Activated naive CD8-positive, alpha-beta T cell (primary cell): Measurements from ENCODE around the gene EPHB3.

ENCODE experiments used
- H3K27ac Mint-ChIP-seq: one replicate; pipeline ENCODE4 v1.8.0; 2021; ENCODE audit warnings: mixed read lengths
- H3K27me3 Mint-ChIP-seq: one replicate; pipeline ENCODE4 v1.8.0; 2021; ENCODE audit warnings: mixed read lengths
- H3K36me3 Mint-ChIP-seq: one replicate; pipeline ENCODE4 v1.8.0; 2021; ENCODE audit warnings: mixed read lengths
- H3K4me1 Mint-ChIP-seq: one replicate; pipeline ENCODE4 v1.8.0; 2021; ENCODE audit warnings: low read depth, mixed read lengths
- H3K4me3 Mint-ChIP-seq: one replicate; pipeline ENCODE4 v1.8.0; 2021; ENCODE audit warnings: mild to moderate bottlenecking, mixed read lengths
- H3K9me3 Mint-ChIP-seq: one replicate; pipeline ENCODE4 v1.8.0; 2021; ENCODE audit warnings: low read depth, mixed read lengths

EPHB3 gene

GRCh38 chr3:184593220-184593927, 31.8 kb downstream of the EPHB3 start:
- Mint-ChIP-seq H3K4me3 (no peak overlapping the region), H3K36me3 (no peaks in the 10 kb centered on the region), H3K4me1 (no peaks in the 10 kb centered on the region), H3K27me3 (no peaks in the 10 kb centered on the region), H3K27ac (no peak overlapping the region), H3K9me3 (no peaks in the 10 kb centered on the region)

- Mint-ChIP-seq H3K36me3 (no peaks in the 10 kb centered on the region), H3K4me1 (no peaks in the 10 kb centered on the region), H3K27me3 (no peaks in the 10 kb centered on the region), H3K4me3 (no peak overlapping the region), H3K9me3 (no peaks in the 10 kb centered on the region), H3K27ac (no peak overlapping the region)
These were observed 32.3 kb downstream of the EPHB3 start for GRCh38 chr3:184593928-184594303.

GRCh38 chr3:184594371-184595001, 32.9 kb downstream of the EPHB3 start:
- no peaks in the 10 kb centered on the region for H3K27me3 Mint-ChIP-seq
- H3K36me3 Mint-ChIP-seq, result no peaks in the 10 kb centered on the region
- H3K9me3 Mint-ChIP-seq, result no peaks in the 10 kb centered on the region
- no peak overlapping the region for H3K27ac Mint-ChIP-seq
- H3K4me3 Mint-ChIP-seq, result no peak overlapping the region
- no peaks in the 10 kb centered on the region for H3K4me1 Mint-ChIP-seq

DNA sequence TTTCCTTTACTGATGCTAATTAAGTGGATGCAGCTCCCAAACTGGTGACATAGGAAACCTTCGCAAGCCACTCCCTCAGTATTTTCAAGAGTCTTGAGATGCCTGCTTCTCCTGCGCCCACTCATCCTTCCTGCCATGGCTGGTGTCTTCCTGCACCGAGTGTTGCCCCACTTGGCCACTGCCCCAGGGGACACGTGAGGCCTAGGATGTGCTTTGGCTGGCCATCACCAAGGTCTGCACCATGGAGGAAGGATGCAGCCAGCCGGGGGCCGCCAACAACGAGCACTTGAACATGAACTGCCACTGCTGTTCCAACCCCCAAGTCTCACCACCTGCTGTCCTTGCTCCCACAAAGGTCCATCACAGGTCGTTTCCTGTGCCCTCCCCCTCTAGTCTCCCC, 34.1 kb downstream of the EPHB3 start:
- Mint-ChIP-seq H3K27ac (no peak overlapping the region), H3K36me3 (no peaks in the 10 kb centered on the region), H3K27me3 (peaks cover under 1% of the 10 kb centered on the region), H3K9me3 (no peaks in the 10 kb centered on the region), H3K4me3 (no peak overlapping the region), H3K4me1 (no peaks in the 10 kb centered on the region)

DNA sequence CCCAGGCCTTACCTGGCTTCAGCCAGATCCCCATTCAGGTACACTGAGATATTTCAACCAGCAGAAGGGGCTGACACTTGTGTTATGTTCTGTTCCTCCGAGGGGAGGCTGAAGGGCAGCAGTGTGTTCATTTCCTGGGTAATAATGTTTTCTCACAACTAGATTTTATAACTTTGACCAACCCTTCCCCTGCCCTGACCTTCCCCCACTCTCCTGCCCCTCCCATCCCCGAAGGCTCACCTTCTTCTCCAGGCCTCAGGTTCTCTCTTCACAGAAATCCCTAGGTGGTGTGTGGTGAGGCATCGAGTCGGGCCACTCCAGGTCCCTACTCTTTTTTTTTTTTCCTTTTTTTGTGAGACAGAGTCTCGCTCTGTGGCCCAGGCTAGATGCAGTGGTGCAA, 34.6 kb downstream of the EPHB3 start:
- Mint-ChIP-seq H3K27me3 (peaks cover 4% of the 10 kb centered on the region), H3K4me3 (no peak overlapping the region), H3K36me3 (no peaks in the 10 kb centered on the region), H3K9me3 (no peaks in the 10 kb centered on the region), H3K27ac (no peak overlapping the region), H3K4me1 (no peaks in the 10 kb centered on the region)

DNA sequence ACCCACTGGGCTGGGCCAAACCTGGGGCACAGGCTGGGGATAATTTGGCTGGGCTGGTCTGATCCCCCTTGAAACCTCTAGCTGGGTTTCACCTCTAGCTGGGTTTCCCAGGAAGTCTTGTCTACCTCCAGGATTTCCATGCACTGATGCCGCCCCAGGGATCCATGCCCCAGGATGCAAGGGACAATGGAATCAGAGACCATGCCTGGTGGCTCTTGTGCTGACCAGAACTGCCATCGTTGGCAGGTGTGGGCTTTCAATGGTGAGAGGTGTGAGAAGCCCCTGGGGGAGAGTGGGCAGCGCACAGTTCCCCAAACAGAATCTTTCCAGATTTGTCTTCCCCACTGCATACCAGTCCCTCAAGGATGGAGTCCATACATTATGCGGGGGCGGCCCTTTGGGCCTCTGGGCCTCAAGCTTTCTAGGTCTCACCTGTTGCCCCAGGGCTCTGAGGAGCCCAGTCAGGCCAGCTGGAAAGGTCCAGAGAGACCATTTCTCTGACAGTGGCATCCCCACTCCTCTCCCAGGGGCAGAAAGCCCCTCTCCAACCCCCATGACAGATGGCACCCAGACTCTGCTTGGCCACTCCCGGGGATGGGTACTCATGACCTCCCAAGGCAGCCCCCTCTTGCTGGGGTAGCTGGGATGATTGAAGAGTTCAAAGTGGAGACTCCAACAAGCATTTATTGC, 35.4 kb downstream of the EPHB3 start:
- H3K9me3 Mint-ChIP-seq, result no peaks in the 10 kb centered on the region
- H3K27me3 Mint-ChIP-seq, result peaks cover 4% of the 10 kb centered on the region
- peaks cover 2% of the 10 kb centered on the region for H3K4me1 Mint-ChIP-seq
- no peaks in the 10 kb centered on the region for H3K36me3 Mint-ChIP-seq
- no peak overlapping the region for H3K27ac Mint-ChIP-seq
- no peak overlapping the region for H3K4me3 Mint-ChIP-seq

DNA sequence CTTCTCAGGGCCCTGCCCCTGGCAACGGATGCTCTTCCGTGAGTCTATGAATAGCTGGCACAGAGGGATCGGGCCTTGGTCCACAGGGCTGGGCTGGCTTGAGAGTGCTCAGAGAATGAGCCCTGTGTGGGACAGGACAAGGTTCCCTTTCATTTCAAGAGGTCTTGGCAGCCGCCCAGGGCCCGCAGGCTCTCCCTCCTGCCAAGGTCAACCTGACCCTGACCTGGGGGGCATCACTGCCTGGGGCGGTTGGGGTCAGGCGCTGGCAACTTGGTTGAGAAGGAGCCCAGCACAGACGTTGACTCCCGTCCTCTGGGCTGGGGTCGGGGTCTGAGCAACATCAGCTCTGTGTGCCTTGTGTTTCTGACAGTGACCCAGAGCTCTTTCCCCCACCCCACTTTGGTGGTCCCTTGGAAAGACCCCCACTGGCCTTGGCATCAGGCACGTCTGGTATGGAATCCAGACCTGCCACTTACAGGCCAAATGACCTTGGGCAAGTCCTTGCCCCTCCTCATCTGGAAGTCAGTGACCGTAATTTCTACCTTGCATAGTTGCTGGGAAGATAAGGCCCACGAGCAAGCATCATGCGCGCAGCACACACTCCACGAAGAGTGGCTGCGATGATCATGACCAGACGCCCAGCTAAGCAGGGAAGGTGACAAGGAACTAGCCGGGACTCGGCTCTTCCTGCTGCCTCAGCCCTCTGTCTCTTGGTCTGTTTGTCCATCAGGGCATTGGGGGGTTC, 36.4 kb downstream of the EPHB3 start:
- H3K27me3 Mint-ChIP-seq, result peaks cover 11% of the 10 kb centered on the region
- H3K4me1 Mint-ChIP-seq, result peaks cover 10% of the 10 kb centered on the region
- no peak overlapping the region for H3K27ac Mint-ChIP-seq
- no peak overlapping the region for H3K4me3 Mint-ChIP-seq
- no peaks in the 10 kb centered on the region for H3K9me3 Mint-ChIP-seq
- no peaks in the 10 kb centered on the region for H3K36me3 Mint-ChIP-seq

GRCh38 chr3:184598574-184598927, 37.0 kb downstream of the EPHB3 start:
- Mint-ChIP-seq H3K4me1 (peaks cover 15% of the 10 kb centered on the region), H3K9me3 (no peaks in the 10 kb centered on the region), H3K4me3 (no peak overlapping the region), H3K27ac (no peak overlapping the region), H3K27me3 (peaks cover 16% of the 10 kb centered on the region), H3K36me3 (no peaks in the 10 kb centered on the region)

DNA sequence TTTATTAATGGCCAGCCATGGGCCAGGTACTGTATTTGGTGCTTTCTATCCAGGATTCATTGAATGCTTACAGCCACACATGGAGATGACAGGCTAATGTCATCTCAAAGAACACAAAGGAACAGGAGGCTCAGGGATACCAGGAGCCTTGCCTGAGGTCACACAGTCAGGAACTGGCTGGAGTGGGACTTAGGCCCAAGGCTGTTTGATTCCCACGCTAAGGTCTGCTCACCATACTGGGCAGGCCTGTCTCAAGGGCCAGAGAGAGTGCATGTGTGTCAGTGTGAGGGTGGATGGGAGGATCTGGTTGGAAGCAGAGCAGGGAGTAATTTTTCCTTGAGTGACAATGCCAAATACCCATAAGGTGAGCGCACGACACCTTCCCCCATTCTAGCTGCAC, 37.6 kb downstream of the EPHB3 start:
- Mint-ChIP-seq H3K27ac (no peak overlapping the region), H3K9me3 (no peaks in the 10 kb centered on the region), H3K4me1 (peaks cover 18% of the 10 kb centered on the region), H3K36me3 (no peaks in the 10 kb centered on the region), H3K27me3 (peaks cover 19% of the 10 kb centered on the region), H3K4me3 (no peak overlapping the region)

DNA sequence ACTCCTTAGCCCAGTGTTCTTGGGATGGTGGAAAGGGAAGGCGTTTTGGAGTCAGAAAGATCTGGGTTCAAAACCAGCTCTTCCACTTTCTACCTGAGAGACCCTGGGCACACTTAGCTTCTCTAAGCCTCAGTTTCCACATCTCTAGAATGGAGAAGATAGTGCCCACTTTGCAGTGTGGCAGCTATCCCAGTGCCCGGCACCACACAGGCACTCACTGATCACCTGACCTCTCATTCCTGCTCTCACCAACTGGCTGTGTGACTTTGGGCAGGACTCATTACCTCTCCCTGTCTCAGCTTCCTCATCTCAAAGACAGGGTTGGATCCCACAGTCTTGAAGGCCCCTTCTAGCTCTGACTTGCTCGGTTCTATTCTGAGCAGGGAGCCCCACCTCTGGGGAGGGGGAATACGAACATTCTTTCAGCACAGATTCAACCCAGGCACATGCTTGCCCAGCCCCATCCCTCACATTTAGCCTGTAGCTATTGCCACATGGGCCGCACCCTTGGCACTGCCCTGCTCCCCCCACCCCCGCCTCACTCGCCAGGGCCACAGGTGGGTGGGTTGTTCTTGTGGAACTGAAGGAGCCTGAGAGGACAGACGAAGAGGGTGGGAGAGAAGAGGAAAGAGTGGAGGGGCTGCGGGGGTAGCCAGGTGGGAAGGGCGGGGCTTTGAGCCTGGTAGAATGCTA, 39.2 kb downstream of the EPHB3 start:
- peak overlapping the region; percentile 17 for H3K4me3 Mint-ChIP-seq
- H3K27ac Mint-ChIP-seq, result no peak overlapping the region
- H3K36me3 Mint-ChIP-seq, result no peaks in the 10 kb centered on the region
- H3K9me3 Mint-ChIP-seq, result no peaks in the 10 kb centered on the region
- peaks cover 27% of the 10 kb centered on the region for H3K4me1 Mint-ChIP-seq
- H3K27me3 Mint-ChIP-seq, result peaks cover 27% of the 10 kb centered on the region

DNA sequence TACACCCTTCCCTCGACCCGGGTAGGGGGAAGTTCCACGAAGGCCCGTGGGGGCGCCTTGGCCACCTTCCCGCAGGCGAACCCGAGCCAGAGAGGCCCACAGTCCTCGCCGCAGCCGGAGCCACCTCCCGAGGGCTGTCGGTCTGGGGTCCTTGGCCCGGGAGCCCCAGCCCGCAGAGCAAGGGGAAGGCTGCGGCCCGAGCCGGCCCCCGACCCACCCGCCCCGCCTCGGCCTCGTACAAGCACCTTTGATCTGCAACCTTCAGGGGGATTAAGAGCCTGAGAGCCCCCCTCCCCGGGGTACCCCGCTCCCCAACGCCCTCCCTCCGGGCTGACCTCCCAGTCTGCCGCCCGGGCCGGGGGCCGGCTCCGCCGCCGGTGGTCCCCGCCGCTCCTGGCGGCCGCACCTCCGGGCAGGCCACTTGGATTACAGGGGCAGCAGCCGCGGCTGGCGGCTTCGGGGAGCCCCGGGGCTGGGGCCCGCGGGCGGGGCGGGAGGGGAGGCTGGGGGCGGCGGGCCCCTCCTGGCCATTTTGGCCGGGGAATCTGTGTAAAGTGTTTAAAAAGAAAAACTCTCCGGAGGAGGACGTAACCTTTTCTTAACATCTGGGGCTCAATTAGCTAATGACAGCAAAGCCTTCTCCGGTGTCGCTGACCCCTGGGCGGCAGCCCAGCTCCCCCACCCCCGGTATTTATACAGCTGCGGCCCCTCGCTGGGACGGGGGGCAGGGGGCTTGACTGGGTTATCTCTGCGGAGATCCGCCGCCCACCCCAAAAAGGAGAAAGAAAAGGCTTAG, 40.2 kb downstream of the EPHB3 start:
- H3K4me3 Mint-ChIP-seq, result peak overlapping the region; percentile 68

GRCh38 chr3:184602372-184603150, 41.0 kb downstream of the EPHB3 start:
- no peaks in the 10 kb centered on the region for H3K9me3 Mint-ChIP-seq
- H3K27me3 Mint-ChIP-seq, result peaks cover 27% of the 10 kb centered on the region
- H3K4me3 Mint-ChIP-seq, result peak overlapping the region; percentile 68
- H3K4me1 Mint-ChIP-seq, result peaks cover 35% of the 10 kb centered on the region
- H3K36me3 Mint-ChIP-seq, result no peaks in the 10 kb centered on the region
- H3K27ac Mint-ChIP-seq, result no peak overlapping the region

More for the DNA sequence above, 40.2 kb downstream of the EPHB3 start:
- peaks cover 27% of the 10 kb centered on the region for H3K27me3 Mint-ChIP-seq
- H3K27ac Mint-ChIP-seq, result no peak overlapping the region
- no peaks in the 10 kb centered on the region for H3K36me3 Mint-ChIP-seq
- no peaks in the 10 kb centered on the region for H3K9me3 Mint-ChIP-seq
- H3K4me1 Mint-ChIP-seq, result peaks cover 29% of the 10 kb centered on the region

DNA sequence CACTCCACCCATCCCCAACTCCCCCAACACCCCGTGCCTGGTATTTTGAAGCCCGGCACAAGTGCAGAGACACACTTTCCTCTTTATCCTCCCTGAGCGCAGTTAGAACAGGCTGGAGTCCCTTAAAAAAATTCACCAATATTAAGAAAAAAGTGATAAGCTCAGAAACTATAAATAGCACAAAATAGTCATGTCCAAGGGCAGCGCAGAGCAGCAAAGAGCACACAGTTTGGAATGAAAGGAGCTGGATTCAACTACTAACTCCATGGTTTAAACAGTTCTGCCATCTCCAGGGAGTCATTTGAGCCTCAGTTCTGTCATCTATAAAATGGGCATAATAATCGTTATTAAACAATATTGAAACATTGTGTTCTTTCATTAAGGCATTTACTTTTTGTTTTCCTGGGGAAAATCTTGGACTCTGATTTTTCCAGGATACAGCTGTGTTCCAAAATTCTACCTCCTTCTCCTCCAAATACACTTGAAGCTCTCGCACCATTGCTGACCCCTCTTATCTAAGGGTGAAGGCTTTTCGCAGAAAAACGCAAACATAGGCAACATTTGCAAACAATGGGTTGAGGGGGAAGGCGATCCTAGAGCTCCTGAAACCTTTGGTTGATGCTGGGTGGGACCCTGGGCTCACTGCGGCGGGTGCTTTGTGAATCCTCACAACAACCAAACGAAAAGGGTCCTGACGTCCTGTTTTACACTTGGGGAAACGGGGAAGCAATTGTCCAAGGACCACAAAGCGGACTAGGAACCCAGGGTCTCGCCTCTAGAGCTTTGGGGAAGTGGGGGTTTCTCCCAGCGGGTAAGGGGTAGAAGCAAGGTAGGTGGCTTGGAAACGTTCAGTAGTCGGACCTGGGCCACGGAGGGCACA, 41.8 kb downstream of the EPHB3 start:
- Mint-ChIP-seq H3K27me3 (peaks cover 27% of the 10 kb centered on the region), H3K4me1 (peaks cover 44% of the 10 kb centered on the region), H3K4me3 (peak overlapping the region; percentile 76), H3K27ac (no peak overlapping the region), H3K9me3 (no peaks in the 10 kb centered on the region), H3K36me3 (no peaks in the 10 kb centered on the region)
